A549 treated with dexamethasone at 1 μM for 4 hours (cell line): ENCODE results near the gene SORCS3. TPM values are rescaled to one million over a fixed set of nuclear protein-coding genes. Genes with fewer than 3 reads are reported as not detected.

Source experiments
- total RNA-seq: library from RNA; stranded (reverse); fragments of 200-300 nt; extraction: Qiagen RNA extraction; gene quantifications from 5 replicates; pipeline ENCODE4 v1.2.3, GENCODE V29; 2022

SORCS3 gene
- not detected in 5 replicates for total RNA-seq

DNA sequence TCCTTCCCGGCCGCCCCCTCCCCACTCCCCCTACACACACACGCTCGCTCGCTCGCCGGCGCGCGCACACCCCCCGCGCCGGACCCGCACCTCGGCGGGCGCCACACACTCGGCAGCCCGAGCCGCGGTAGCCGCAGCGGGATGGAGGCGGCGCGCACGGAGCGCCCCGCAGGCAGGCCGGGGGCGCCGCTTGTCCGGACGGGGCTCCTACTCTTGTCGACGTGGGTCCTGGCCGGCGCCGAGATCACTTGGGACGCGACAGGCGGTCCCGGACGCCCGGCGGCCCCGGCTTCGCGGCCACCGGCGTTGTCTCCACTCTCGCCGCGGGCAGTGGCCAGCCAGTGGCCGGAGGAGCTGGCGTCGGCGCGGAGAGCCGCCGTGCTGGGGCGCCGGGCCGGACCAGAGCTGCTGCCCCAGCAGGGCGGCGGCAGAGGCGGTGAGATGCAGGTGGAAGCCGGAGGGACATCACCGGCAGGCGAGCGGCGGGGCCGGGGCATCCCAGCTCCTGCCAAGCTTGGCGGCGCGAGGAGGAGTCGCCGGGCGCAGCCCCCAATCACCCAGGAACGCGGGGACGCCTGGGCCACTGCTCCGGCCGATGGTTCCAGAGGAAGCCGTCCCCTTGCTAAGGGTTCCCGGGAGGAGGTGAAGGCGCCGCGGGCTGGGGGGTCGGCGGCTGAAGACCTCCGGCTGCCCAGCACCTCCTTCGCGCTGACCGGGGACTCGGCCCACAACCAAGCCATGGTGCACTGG, at the start of gene SORCS3:
Gene SORCS3, plus strand, starts transcription at position 104 of the 750 bp plus-strand sequence.

